ENCODE measurements around the gene RGL4. TPM values are rescaled to one million over a fixed set of nuclear protein-coding genes. Genes with fewer than 3 reads are reported as not detected.

RGL4 gene
- total and polyA plus RNA-seq, 2 of the 8 experiments (the other 6 are each of a cell fraction or from before 2014, with no cell fraction given) = not detected

DNA sequence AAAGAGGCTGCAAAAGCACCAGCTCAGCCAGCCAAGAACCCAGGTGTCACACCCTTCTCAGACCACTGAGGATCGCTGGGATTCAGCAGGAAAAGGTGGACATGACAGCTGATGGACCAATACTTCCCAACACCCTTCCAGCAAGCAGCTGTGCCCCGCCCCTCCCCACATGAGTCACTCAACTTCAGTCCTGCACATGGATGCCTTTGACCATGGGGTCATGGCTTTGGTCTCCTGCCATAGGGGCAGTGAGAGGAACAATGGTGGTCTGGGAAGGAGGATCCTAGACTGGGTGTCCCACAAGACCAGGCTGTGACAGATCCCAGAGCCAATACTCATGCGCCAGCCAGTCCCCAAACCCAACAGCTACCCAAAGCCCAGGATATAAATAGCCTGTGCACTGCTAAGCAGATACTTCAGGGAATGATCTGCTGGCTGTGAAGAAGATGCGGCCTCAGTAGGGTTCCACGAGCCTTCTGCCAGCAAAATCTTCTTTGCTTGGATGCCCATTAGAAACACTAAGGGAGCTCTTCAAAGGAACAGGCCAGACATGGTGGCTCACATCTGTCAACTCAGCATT lies 5.5 kb upstream of the RGL4 start:
- CTCF ChIA-PET (ENCODE audit: partially characterized antibody) = interaction anchor here (0.8 to 1.8 kb wide), 3 partner anchors 13 to 97 kb away, joined by 3 to 4 read pairs (median 4); no protein-coding TSS in a partner anchor
- no peak overlapping the region for H2BK15ac ChIP-seq (ENCODE audit: low read length)
- no peaks in the 10 kb centered on the region for H3K79me2 ChIP-seq (ENCODE audit: control insufficient read depth in 1 of 2, insufficient read depth in 2 of 2, low read length in 2 of 2)
- no peak overlapping the region for H3K4ac ChIP-seq (replicated peaks; ENCODE audit: insufficient read length, low read depth, low read length)
- H4K5ac ChIP-seq (ENCODE audit: insufficient read length, low read depth, low read length) = no peak overlapping the region
- H3K56ac ChIP-seq (replicated peaks; ENCODE audit: insufficient read length, low read depth, low read length) = no peak overlapping the region
- WGBS, 2 experiments (ENCODE audit: extremely low coverage in 1 of 2, insufficient coverage in 1 of 2, insufficient read length in 1 of 2, insufficient replicate concordance in 2 of 2, low coverage in 1 of 2, low lambda C conversion rate in 2 of 2, missing lambda C conversion rate in 1 of 2) = 86% methylated on average over 5 of the region's 5 CpGs; no CpG with 5 or more reads in 1 of the 2 experiments
- no peak overlapping the region for H2BK120ac ChIP-seq (replicated peaks; ENCODE audit: low read depth, low read length)
- no peaks in the 10 kb centered on the region; the same call in 1 of the 2 replicates for H3K79me1 ChIP-seq (ENCODE audit: low read depth, low read length)
- no peak overlapping the region for H3K4me3 ChIP-seq (ENCODE audit: extremely low read depth in 1 of 4, insufficient read depth in 2 of 4, low read depth in 3 of 4, low read length in 4 of 4)
- no peaks in the 10 kb centered on the region for H3K4me1 ChIP-seq (replicated peaks in 1 of 4; ENCODE audit: control insufficient read depth in 3 of 4, insufficient read depth in 4 of 4, low read length in 3 of 4)
- no peak for FAIRE-seq
- no peak overlapping the region for H3K9ac ChIP-seq (replicated peaks in 1 of 4; ENCODE audit: extremely low read depth in 1 of 4, low read depth in 3 of 4, low read length in 3 of 4)
- H3K27me3 ChIP-seq (replicated peaks in 1 of 4; ENCODE audit: control insufficient read depth in 3 of 4, extremely low read depth in 1 of 4, insufficient read depth in 3 of 4, low read length in 3 of 4) = no peaks in the 10 kb centered on the region
- H3K9me3 ChIP-seq (ENCODE audit: insufficient read depth in 2 of 2, low read depth in 1 of 2, low read length in 1 of 2) = no peaks in the 10 kb centered on the region
- no peak overlapping the region for H3K18ac ChIP-seq (ENCODE audit: extremely low read depth, low read length)
- H4K8ac ChIP-seq (ENCODE audit: extremely low read depth, insufficient read depth, low read length) = no peak overlapping the region
- no peak overlapping the region for H2BK5ac ChIP-seq (ENCODE audit: low read depth, low read length)
- H2BK12ac ChIP-seq (ENCODE audit: low read depth, low read length) = no peak overlapping the region
- no peak overlapping the region for H2AFZ ChIP-seq (ENCODE audit: low read length)
- peaks cover 0 to 4% (median 2%) of the 10 kb centered on the region in 4 experiments; a peak in 5 of 8 replicates for H3K36me3 ChIP-seq (ENCODE audit: control insufficient read depth in 2 of 4, insufficient read depth in 4 of 4, low read length in 3 of 4)
- no peak overlapping the region for H3K4me2 ChIP-seq (ENCODE audit: insufficient read depth in 1 of 2, low read depth in 2 of 2, low read length in 2 of 2)
- H4K91ac ChIP-seq (replicated peaks; ENCODE audit: insufficient read length, low read length) = no peak overlapping the region
- no peak overlapping the region for H3K23ac ChIP-seq (ENCODE audit: insufficient read length)
- no peak overlapping the region for H2AK5ac ChIP-seq (ENCODE audit: low read depth, low read length)
- no peak for DNase-seq (ENCODE audit: low read depth in 1 of 2, low spot score in 2 of 2)
- no peak overlapping the region for H2BK20ac ChIP-seq (ENCODE audit: low read length)
- peaks cover 6 to 11% of the 10 kb centered on the region in 2 experiments for H4K20me1 ChIP-seq (replicated peaks in 1 of 2; ENCODE audit: control insufficient read depth in 1 of 2, insufficient read depth in 2 of 2, low read length in 2 of 2)
- POLR2A ChIA-PET (ENCODE audit: partially characterized antibody) = no interaction called here
- no peak for TF ChIP-seq HDAC2 (IDR thresholded peaks at IDR 0.05; ENCODE audit: borderline replicate concordance in 1 of 2, low read depth in 2 of 2, low read length in 2 of 2)
- TF ChIP-seq RBBP5 (IDR thresholded peaks at IDR 0.05; ENCODE audit: borderline replicate concordance, low read depth, low read length) = no peak
- no peak for TF ChIP-seq CBX8 (IDR thresholded peaks at IDR 0.05; ENCODE audit: borderline replicate concordance, low read depth, low read length)
- no peak for TF ChIP-seq YY1 (IDR thresholded peaks at IDR 0.05; ENCODE audit: low read depth, low read length)
- no peak for TF ChIP-seq SP4 (IDR thresholded peaks at IDR 0.05; ENCODE audit: low read length)
- TF ChIP-seq RNF2 (IDR thresholded peaks at IDR 0.05; ENCODE audit: borderline replicate concordance, low read depth, low read length, missing control alignments, poor library complexity, severe bottlenecking) = no peak
- TF ChIP-seq TAF7 (optimal IDR thresholded peaks at IDR 0.05; ENCODE audit: borderline replicate concordance, low read depth, low read length) = no peak
- no peak for TF ChIP-seq TAF1 (IDR thresholded peaks at IDR 0.05; ENCODE audit: low read depth, low read length)
- TF ChIP-seq EZH2 (IDR thresholded peaks at IDR 0.05; ENCODE audit: low read depth, low read length, severe bottlenecking) = no peak
- no peak overlapping the region for H3K27ac ChIP-seq (ENCODE audit: low read depth, low read length)
- H3K14ac ChIP-seq (ENCODE audit: insufficient read length) = no peak overlapping the region
- no peaks in the 10 kb centered on the region for H3K23me2 ChIP-seq (ENCODE audit: low read depth, low read length)

Measured in H1 (cell line).